ENCODE measurements around the gene THOC2.

The THOC2 gene

GRCh38 chrX:123561439-123562215 is 171.2 kb downstream of the THOC2 start:
- DNase-seq, result no peak

- DNase-seq, result no peak
Measured at GRCh38 chrX:123550829-123551228, 182.0 kb downstream of the THOC2 start.

All from activated effector memory CD4-positive, alpha-beta T cell treated with Interleukin-2 at 50 U/mL for 16 hours (primary cell).